ENCODE results near the gene CYS1.
"Not testable (repeated sequence)": the region's sequence is repeated elsewhere in the genome, so short reads cannot be mapped to it uniquely, and the experiment has no call there.

The CYS1 gene, protein sequence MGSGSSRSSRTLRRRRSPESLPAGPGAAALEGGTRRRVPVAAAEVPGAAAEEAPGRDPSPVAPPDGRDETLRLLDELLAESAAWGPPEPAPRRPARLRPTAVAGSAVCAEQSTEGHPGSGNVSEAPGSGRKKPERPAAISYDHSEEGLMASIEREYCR

DNA sequence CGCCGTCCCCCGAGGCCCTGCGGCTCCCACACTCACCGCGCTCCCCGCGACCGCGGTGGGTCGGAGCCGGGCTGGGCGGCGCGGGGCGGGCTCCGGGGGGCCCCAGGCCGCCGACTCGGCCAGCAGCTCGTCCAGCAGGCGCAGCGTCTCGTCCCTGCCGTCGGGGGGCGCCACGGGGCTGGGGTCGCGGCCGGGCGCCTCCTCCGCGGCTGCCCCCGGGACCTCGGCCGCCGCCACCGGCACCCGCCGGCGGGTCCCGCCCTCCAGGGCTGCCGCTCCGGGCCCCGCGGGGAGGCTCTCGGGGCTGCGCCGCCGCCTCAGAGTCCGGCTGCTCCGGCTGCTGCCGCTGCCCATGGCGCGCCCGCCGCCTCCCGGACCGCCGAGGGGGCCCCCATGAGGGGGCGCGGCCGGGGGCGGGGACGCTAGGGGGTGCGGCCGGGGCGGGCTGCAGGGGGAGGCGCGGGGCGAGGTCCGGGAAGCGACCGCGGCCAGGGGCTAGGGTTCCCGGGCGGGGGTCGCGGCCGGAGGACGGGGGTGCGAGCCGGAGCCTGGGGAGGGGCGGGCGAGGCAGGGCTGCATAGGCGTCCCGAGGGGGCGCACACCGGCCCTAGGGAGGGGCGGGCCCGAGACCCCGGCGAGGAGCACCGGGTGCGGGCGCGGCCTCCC is at the start of gene CYS1:
CYS1 (minus strand) TSS at position 542 of the 666 bp plus-strand sequence; CDS start at position 354, 188 bp downstream.
- peak; percentile 72 for DNase-seq (ENCODE audit: low spot score)

DNA sequence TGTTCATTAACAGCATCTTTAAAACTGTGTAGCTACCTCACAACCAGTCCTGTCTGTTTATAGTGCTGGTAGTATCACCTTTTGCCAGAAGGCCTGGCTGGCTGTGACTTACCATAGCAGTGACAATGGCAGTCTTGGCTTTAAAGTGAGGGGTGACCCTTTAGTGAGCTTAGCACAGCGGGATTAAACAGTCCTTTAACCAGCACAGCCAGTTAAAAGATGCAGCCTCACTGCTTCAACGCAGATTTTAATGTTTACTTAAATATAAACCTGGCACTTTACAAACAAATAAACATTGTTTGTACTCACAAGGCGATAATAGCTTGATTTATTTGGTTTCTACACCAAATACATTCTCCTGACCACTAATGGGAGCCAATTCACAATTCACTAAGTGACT is 49.3 kb upstream of the CYS1 start:
- no peak for DNase-seq (ENCODE audit: low spot score)

DNA sequence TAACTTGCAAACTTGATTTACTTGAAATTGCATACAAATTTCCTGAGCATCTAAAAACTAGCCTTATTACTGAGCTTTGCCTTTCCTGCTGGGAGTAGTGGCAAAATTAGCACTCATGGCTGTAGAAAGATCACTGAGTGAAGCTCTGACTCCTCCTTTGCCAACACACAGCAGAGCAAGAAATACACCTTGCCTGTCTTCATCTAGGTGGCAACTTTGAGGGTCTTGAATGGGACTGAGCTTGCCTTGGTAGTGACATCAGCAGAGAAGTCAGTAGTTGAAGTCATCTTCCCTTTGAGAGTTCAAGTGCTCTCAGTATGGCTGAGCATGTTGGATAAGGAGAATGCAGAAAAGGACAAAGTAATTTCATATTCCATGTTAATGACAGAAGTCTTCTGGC is 48.2 kb upstream of the CYS1 start:
- DNase-seq (ENCODE audit: low spot score) = no peak

DNA sequence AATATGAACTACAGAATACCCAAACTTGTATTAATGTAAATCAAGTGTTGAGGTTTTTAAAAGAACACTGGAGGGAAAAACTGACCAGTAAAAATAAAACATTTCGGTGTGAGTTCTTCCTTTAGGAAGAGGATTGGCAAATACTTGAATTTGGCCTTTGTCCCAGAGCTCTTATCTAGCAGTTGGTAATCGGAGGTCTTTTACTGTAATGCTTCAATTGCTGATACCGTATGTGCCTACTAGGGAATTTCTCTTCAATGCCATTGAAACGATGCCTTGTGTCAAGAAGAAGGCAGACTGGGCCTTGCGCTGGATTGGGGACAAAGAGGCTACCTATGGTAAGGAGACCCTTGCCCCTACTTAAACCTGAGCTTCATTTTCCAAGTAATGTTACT is 46.4 kb upstream of the CYS1 start:
- no peak for DNase-seq (ENCODE audit: low spot score)

DNA sequence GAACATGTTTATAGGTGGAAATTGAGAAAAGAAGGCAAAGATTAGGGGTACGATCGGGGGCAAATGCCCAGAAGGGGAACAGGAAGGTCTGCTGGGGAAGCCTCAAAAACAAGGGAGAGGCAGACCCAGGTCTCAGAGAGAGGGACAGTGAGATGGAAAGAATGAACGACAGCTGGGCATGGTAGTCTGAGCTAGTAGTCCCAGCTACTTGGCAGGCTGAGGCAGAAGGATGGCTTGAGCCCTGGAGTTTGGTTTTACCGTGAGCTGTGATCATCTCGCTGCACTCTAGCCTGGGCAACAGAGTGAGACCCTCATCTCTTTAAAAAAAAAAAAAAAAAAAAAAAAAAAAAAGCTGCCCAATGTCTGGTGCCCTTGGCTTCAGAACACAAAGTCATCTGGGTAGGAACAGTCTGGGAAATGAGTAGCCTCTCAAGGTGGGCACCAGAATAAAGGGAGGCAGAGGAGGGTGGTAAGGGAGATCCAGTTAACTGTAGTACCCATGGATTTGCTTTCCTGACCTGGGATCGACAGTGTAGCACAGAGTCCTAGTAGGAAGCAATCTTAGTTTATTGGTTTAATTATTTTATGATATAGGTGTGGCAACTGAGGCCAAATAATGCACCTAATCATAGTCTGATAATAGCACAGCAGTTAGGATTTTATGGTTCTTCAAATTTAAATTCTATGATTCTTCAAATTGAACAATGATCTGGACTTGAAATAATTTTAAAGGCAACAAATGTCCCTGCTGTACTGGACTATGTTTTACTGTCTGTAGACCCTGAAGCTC is 45.8 kb upstream of the CYS1 start:
- DNase-seq (ENCODE audit: low spot score) = no peak

DNA sequence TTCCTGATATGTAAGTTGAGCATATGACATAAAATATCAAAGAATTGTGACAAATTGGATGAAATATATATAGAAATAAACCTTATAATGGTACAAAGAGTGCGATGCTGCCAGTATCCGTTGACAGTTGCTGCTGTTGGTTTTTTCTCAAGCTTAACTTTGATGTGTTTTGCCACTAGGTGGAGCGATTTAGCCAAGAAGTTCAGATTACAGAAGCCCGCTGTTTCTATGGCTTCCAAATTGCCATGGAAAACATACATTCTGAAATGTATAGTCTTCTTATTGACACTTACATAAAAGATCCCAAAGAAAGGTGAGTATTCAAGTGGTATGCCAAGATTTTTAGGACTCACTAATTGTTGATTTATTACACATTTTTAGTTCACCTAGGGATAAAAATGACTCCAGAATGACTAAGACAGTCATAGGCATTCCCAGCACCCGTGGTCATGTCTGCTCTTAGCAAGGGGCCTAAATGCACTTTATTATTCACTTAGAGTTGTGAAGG is 44.4 kb upstream of the CYS1 start:
- DNase-seq (ENCODE audit: low spot score) = no peak

DNA sequence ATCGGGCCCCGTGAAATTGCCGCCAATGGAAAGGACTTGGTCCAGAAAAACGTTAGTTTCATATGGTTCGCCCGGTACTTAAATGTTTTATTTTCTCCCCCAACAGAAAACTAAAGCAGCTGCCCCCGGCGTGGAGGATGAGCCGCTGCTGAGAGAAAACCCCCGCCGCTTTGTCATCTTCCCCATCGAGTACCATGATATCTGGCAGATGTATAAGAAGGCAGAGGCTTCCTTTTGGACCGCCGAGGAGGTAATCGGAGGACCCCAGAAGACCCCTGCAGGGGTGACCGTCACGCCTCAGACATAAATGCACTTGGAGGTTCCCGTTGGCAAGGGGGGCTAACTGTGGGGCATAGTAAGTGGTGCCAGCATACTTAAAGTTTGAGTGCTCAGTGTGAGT is 43.1 kb upstream of the CYS1 start:
- no peak for DNase-seq (ENCODE audit: low spot score)

DNA sequence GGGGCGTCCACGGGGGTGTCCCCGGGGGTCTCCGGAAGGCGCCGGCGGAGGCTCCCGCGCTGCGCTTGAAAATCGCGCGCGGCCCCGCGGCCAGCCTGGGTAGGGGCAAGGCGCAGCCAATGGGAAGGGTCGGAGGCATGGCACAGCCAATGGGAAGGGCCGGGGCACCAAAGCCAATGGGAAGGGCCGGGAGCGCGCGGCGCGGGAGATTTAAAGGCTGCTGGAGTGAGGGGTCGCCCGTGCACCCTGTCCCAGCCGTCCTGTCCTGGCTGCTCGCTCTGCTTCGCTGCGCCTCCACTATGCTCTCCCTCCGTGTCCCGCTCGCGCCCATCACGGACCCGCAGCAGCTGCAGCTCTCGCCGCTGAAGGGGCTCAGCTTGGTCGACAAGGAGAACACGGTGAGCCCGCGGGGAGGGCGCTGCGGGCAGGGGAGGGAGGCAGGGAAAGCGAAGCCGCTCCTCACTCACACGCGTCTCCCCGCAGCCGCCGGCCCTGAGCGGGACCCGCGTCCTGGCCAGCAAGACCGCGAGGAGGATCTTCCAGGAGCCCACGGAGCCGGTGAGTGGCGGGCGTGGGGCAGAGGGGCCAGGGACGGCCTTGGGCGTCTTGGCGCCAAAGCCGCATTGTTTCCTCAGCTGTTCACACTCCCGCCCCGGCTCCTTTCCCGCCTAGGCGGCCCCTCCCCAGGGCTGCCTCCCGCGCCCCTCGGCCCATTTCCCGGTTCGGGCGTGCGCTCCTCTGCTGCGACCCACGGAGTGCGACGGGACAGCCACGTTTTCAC is 42.5 kb upstream of the CYS1 start, which contains the start of gene RRM2:
RRM2 (plus strand) TSS at position 240 of the 781 bp plus-strand sequence; CDS start at position 300, 60 bp downstream.
- peak; percentile 98 for DNase-seq (ENCODE audit: low spot score)

DNA sequence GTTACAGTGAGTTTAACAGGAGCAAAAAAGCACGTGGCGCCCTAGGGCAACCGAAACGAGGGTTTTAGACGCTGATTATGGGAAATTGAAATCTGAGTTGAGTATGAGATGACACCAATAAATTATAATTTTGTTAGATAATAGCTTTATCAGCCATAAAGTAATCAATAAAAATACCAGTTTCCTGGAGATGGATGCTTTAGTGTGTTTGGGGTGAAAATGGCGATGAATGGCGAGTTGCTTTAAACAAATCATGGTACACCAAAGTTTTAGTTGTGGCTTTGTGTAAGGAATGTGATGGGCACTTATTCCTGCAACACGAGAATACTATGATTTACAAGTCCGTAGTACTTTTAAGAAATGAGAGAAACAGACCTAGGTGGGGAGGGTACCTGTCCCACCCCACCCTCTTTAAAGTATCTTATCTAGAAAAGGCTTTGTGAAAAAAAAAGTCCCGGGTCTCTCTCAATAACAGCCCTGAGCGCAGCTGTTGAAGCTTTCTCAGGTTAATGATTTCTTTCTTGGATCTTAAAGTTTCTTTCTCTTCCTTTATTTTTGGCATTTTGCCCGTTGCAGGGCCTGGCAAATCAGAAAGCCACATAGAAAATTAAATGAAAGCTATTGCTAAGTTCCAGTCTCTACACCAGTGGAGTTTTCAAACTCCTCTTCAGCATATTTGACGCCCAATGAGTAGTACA is 40.8 kb upstream of the CYS1 start:
- DNase-seq (ENCODE audit: low spot score) = no peak

DNA sequence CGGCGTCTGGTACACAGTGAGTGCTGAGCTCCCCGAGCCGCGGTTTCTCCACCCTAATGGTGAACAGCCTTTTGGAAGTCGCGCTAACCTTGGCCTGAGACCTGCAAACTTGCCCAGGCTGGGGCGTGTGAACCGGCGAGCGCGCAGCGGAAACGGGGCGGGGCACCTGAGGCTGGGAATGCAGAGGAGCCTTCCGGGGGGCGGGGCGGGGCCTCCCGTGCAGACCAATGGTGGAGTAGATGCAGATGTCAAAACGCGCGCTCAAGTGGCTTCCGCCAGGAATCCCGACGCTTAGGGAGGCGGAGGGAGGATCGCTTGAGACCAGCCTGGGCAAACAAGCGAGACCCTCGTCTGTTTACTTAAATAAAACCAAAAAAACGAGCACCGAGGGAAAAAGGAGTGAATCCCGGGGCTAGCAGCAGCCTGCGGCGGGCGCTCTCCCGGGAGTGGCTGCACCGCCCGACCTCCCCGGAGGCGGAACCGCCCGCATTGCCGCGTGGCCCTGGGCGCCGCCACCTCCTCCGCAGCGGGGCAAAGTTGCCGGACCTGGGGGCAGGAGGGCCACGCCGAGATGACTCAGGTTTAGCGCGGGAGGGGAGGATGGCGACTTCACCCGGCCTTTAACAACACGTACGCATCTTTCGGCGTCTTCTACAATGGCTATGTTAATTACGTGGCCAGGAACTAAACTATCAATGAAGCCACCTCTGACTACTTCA is 40.1 kb upstream of the CYS1 start:
- DNase-seq (ENCODE audit: low spot score) = peak; percentile 97

DNA sequence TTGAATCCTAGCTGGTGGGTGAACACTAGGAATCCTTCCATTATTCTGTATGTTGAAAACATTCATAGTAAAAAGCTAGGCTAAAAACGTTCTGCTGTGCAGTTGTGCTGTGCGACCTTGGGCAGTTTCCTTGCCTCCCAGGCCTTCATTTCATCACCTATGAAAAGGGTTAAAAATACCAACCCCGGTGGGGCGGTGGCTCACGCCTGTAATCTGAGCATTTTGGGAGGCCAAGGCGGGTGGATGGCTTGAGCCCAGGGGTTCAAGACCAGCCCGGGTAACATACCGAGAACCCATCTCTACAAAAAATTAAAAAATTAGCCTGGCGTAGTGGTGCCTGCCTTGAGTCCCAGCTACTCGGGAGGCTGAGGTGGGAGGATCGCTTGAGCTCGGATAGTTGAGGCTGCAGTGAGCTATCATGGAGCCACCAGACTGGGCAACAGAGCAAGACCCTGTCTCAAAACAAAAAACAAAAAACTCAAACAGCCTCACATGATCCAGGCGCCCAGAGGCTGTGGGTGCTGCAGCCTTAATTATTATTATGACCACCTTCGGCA is 39.5 kb upstream of the CYS1 start:
- no peak for DNase-seq (ENCODE audit: low spot score)

DNA sequence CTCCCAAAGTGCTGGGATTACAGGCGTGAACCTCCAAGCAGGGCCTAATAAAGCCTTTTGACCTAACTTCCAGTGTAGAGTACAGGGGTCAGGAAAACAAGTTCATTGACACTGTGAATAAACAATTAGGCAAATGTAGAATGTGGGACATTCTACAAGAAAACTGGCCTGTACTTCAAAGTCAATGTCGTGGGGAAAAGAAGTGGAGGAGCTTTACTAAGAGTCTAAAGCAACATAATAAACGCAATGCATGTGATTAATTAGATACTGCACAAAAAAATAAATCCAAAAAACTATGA is 38.8 kb upstream of the CYS1 start:
- DNase-seq (ENCODE audit: low spot score) = no peak

DNA sequence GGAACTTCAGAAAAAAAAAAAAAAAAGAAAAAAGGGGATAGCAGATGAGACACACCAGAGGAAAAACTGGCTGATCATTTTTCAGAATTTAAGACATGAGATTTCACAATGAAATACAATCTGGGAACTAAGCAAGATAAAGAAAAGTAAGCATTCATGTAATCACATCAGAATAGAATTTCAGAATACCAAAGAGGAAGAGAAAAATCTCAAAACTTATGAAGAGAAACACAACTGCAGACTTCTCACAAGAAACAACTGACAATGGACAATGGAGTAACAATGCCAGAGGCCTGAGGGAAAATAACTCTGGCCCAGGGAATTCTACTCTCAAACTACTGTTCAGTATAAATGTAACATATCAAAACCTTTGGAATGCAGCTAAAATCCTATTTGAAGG is 29.1 kb upstream of the CYS1 start:
- DNase-seq (ENCODE audit: low spot score) = no peak

DNA sequence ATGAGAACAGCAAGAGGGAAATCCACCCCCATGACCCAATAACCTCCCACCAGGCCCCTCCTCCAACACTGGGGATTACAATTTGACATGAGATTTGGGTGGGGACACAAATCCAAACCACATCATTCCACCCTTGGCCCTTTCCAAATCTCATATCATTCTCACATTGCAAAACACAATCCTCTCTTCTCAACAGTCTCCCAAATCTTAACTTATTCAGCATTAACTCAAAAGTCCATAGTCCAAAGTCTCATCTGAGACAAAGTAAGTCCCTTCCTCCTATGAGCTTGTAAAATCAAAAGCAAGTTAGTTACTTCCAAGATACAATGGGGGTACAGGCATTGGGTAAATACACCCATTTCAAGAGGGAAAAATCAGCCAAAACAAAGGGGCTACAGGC is 24.7 kb upstream of the CYS1 start:
- not testable (repeated sequence) for DNase-seq (ENCODE audit: low spot score)

DNA sequence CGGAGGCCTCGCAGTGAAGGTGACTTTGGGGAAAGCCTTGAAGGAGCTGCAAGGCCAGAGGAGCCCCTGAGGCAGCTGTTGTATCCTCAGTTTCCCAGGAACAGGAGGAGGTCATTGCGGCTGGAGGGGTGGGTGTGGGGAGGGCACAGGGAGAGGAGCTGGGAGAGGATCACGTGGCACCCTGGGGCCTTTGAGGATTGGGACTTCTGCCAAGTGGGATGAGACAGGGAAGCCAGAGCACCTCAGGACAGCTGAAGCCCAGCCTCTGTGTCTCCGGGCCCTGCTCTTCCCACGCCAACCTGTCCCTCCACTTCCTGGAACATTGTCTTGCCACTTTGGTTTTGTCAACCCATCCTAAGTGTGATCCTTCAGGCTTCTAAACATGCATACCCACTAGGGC is 23.0 kb upstream of the CYS1 start:
- no peak for DNase-seq (ENCODE audit: low spot score)

DNA sequence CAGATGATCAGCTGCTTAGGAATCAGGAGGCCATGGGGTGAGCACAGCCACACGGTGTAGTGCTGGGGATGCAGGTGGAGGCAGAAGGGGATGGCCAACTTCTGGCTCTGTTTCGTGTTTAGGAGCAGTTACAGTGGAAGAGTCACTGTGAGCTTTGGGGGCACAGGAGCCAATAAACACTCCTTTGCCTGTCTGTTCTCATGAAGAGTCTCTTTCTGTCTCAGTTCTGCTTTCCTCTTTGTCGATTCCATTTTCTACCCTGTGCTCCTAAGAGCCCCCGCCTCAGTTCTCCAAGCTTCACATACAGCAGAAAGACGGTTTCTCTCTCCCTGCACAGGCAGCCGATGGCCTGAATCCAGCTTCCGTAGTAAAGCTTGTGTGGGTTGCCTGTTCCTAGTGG is 21.3 kb upstream of the CYS1 start:
- DNase-seq (ENCODE audit: low spot score) = no peak

DNA sequence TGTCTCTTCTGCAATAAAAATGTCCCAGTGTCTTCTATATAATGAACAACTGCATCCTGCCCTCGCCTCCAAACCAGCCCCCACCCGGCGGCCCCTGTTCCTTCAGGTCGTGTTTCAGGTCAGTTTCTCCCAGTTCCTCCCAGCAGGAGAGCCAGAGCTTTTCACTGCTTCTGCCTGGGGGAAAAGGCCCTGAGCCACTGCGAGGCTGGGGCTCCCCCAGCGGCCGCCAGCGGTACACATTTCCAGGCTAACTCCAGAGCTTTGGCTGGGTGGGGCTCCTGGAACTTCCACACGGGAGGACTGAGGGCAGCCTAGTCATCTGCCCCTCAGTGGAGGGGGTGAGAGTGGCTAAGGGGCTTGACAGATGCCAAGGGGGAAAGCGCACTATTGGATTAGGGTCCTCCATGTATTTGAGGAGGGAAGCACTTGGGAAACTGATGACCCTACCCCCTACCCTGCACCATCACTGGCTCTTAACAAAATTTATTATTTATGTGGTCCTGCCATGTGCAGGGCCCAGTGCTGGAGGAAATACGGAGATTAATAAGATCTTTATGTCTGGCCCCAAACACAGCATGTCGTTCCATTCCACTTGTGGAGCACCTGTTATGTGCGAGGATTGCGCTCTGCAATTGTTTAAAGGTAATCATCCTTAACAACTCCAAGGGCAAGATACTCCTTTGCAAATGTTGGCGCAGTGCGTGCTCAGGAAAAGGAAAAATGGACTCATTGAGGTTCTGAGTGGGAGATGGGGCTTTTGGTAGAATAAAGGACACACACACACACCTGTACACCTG is 17.3 kb upstream of the CYS1 start:
- DNase-seq (ENCODE audit: low spot score) = peak; percentile 82

DNA sequence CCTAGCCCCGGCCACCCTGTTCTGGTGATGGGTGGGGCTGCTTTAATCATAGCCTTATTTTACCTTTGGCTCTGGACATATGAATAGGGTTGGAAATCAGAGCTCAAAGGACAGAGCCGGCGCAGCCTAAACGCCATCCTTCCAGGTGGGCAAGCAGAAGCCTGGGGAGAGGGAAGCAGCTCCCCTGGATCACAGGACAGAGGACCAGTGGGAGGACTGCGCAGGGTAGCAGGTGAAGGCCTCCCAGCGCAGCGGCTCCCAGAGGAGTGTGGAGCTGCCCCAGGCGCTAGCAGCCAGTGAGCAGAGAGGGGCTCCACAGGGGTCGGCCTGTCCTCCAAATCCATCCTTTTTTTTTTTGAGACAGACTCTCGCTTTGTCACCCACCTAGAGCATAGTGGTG is 16.4 kb upstream of the CYS1 start:
- DNase-seq (ENCODE audit: low spot score) = no peak

DNA sequence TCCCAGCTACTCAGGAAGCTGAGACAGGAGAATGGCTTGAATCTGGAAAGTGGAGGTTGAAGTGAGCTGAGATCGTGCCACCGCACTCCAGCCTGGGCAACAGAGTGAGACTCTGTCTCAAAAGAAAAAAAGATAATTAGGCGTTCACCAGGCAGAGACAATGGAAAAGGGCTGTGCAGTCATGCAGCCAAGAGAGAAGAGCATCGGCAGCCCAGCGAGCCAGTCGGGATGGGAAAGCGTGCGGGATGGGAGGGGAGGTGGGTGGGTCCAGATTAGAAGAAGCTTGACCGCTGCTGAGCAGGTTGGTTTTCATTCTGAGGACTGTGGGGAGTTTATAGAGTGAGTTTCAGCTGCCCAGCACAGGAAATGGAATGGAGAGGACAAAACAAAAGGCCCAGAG is 15.0 kb upstream of the CYS1 start:
- no peak for DNase-seq (ENCODE audit: low spot score)

DNA sequence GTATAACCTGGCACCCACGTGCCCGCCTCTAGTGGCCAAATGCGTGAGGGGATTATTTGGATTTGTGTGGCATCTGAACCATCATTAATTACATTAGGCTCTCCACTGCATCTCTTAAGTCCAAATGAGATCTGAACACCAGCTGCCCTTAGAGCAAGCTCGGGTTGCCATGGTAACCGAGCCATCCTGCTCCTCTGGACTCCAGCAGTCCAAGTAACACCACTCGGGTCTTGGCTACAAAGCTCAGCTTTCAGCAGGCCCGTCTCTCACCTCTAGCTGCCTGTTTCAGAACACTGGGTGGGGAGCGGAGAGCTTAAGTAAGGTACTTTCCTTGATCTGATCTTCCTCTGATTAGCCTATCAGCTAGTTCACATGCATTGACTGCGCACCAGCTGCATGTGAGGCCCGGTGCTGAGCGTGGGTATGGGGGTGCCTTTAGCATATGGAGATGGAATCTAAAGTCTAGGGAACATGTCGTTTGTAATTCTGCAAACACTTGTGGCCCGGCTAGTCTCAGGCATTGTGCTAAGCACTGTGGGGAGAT is 14.1 kb upstream of the CYS1 start:
- peak; percentile 66 for DNase-seq (ENCODE audit: low spot score)

Measured in ecto neural progenitor cell (in vitro differentiated cells).